Activated naive CD4-positive, alpha-beta T cell treated with anti-CD3 and anti-CD28 coated beads, Interleukin-2, amount 50 U/mL, for 24 hours (primary cell): ENCODE data around the gene RUNDC1.

Experiments used
- H3K27ac Mint-ChIP-seq: one replicate; pipeline ENCODE4 v1.8.0; 2021; ENCODE audit warnings: mild to moderate bottlenecking, mixed read lengths
- H3K27me3 Mint-ChIP-seq: one replicate; pipeline ENCODE4 v1.8.0; 2021; ENCODE audit warnings: mixed read lengths
- H3K36me3 Mint-ChIP-seq: one replicate; pipeline ENCODE4 v1.8.0; 2021; ENCODE audit warnings: mixed read lengths
- H3K4me1 Mint-ChIP-seq: one replicate; pipeline ENCODE4 v1.8.0; 2021; ENCODE audit warnings: mixed read lengths
- H3K4me3 Mint-ChIP-seq: one replicate; pipeline ENCODE4 v1.8.0; 2021; ENCODE audit warnings: mild to moderate bottlenecking, mixed read lengths
- H3K9me3 Mint-ChIP-seq: one replicate; pipeline ENCODE4 v1.8.0; 2021; ENCODE audit warnings: mixed read lengths

Gene RUNDC1

DNA sequence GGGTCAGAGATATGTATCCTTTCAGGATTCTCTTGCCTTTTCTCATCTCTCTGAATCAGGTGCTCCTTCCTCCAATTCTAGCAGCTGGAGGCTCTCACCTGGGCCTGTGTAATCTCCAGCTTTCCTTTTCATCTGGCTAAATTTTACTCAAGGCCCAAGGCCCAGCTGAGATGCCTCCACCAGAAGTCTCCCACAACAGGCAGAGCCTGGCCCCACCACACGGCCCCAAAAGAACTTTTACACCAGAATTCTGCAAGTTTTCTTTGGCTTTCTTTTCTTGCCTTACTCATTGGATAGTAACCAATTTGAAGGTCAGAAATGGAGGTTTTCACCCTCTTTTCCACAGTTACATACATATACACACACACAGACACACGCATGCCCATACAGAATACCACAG is 59.3 kb downstream of the RUNDC1 start:
- Mint-ChIP-seq H3K4me1 (no peaks in the 10 kb centered on the region), H3K27me3 (no peaks in the 10 kb centered on the region), H3K4me3 (no peak overlapping the region), H3K9me3 (no peaks in the 10 kb centered on the region), H3K27ac (no peak overlapping the region), H3K36me3 (no peaks in the 10 kb centered on the region)

DNA sequence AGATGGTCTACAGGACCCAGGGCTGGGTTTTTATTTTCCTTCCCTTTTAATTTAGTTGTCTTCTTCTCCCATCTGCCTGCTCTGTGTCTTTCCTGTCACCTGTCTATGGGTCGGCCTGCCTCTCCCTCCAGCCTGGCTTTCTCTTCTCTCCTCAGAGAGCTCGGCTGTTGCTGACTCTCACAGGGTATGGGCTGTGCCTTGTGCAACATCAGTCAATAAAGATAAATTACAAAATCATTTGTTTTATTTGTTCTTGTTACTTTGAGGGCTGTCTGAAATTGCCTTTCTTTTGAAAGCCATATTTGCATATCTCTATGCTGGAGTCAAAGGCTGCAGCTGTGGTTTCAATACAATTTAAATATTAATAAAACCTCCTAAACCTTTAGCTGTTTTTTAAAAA is 60.3 kb downstream of the RUNDC1 start:
- Mint-ChIP-seq H3K27ac (no peak overlapping the region), H3K27me3 (no peaks in the 10 kb centered on the region), H3K4me3 (no peak overlapping the region), H3K36me3 (no peaks in the 10 kb centered on the region), H3K9me3 (no peaks in the 10 kb centered on the region), H3K4me1 (no peaks in the 10 kb centered on the region)

DNA sequence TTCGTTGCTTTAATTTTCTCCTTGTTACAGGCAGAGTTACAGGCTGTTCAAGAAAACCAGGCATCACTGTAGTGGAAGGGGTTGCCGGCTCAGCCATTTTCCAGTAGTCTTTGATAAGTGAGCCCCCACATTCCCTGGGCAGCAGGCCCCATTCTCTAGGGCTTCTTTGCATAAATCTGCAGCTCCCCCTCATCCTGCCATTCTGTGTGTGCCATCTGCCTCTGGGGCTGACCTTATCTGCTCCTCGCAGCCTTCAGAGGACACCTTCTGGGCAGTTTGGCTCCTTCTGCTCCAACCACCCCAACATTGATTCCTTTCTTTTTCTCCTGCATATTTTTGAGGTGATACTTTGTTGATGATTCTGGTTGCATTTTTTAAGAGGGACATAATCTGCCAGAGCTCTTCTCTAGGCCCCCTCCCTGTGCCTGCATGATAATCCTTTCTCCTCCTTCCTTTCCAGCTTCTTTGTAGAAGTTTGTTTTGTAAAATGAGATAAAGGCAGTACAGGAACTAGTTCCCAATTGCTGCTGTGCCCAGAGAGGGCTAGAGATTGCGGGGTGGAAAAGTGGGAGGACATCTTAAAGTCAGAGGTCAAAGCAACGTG is 61.8 kb downstream of the RUNDC1 start:
- Mint-ChIP-seq H3K27ac (no peak overlapping the region), H3K27me3 (no peaks in the 10 kb centered on the region)

More for the DNA sequence above, 61.8 kb downstream of the RUNDC1 start:
- H3K9me3 Mint-ChIP-seq, result no peaks in the 10 kb centered on the region
- no peaks in the 10 kb centered on the region for H3K4me1 Mint-ChIP-seq
- no peak overlapping the region for H3K4me3 Mint-ChIP-seq
- no peaks in the 10 kb centered on the region for H3K36me3 Mint-ChIP-seq
